Left ventricle myocardium inferior (tissue), 1 donor: ENCODE data around the gene TRPV3. TPM values are rescaled to one million over a fixed set of nuclear protein-coding genes. Genes with fewer than 3 reads are reported as not detected.
"Not testable (repeated sequence)": the region's sequence is repeated elsewhere in the genome, so short reads cannot be mapped to it uniquely, and the experiment has no call there.

Source experiments
- DNase-seq: peaks from one replicate; pipeline ENCODE4 v3.0.0-alpha.2; 2020
- H3K27ac ChIP-seq: fragments of 200-600 bp; replicated peaks from 2 replicates; pipeline ENCODE4 v1.8.0; 2021
- H3K27me3 ChIP-seq: fragments of 200-600 bp; 2 replicates; pipeline ENCODE4 v1.8.0; 2021; ENCODE audit warnings: low read depth
- H3K36me3 ChIP-seq: fragments of 200-600 bp; 2 replicates; pipeline ENCODE4 v1.8.0; 2021
- H3K4me1 ChIP-seq: fragments of 200-600 bp; 2 replicates; pipeline ENCODE4 v1.8.0; 2021
- H3K4me3 ChIP-seq: fragments of 200-600 bp; 2 replicates; pipeline ENCODE4 v1.8.0; 2021; ENCODE audit warnings: mild to moderate bottlenecking, moderate library complexity
- H3K9me3 ChIP-seq: fragments of 200-600 bp; replicated peaks from 2 replicates; pipeline ENCODE4 v1.8.0; 2021
- intact Hi-C: fragments of 100-400 bp; cut with micrococcal nuclease; formaldehyde crosslinking; loops from one replicate; pipeline ENCODE4 v1.11.0; 2022
- total RNA-seq: library from RNA; stranded (reverse); fragmentation: NEBNext Ultra II Directional; extraction: Animal tissue kit (Norgen Biotek cat#: 25700); gene quantifications from one replicate; pipeline ENCODE4 v1.2.1, GENCODE V29; 2021
- TF ChIP-seq, protein P1 (sequence below): fragments of 200-600 bp; IDR thresholded peaks from 2 replicates; pipeline ENCODE4 v1.8.0; 2021; ENCODE audit warnings: antibody characterized with exemption, mild to moderate bottlenecking, borderline replicate concordance
- donor health status: DM: no; HTN: yes; CAD: no; lungs with severe emphysema.

The TRPV3 gene
- total RNA-seq, 1 donor from 2014 or later = 1.0 TPM

- Histone ChIP-seq H3K9me3 (no peaks in the 10 kb centered on the region), H3K27ac (peak overlapping the region; percentile 1), H3K36me3 (no peaks in the 10 kb centered on the region), H3K4me3 (no peak overlapping the region), H3K27me3 (no peaks in the 10 kb centered on the region), H3K4me1 (peaks cover 21% of the 10 kb centered on the region)
- TF ChIP-seq, protein P1, sequence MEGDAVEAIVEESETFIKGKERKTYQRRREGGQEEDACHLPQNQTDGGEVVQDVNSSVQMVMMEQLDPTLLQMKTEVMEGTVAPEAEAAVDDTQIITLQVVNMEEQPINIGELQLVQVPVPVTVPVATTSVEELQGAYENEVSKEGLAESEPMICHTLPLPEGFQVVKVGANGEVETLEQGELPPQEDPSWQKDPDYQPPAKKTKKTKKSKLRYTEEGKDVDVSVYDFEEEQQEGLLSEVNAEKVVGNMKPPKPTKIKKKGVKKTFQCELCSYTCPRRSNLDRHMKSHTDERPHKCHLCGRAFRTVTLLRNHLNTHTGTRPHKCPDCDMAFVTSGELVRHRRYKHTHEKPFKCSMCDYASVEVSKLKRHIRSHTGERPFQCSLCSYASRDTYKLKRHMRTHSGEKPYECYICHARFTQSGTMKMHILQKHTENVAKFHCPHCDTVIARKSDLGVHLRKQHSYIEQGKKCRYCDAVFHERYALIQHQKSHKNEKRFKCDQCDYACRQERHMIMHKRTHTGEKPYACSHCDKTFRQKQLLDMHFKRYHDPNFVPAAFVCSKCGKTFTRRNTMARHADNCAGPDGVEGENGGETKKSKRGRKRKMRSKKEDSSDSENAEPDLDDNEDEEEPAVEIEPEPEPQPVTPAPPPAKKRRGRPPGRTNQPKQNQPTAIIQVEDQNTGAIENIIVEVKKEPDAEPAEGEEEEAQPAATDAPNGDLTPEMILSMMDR = no peak
- no peak for DNase-seq
- intact Hi-C loops = no loop called here
These were observed 83.4 kb downstream of the TRPV3 start for GRCh38 chr17:3474212-3474611.

DNA sequence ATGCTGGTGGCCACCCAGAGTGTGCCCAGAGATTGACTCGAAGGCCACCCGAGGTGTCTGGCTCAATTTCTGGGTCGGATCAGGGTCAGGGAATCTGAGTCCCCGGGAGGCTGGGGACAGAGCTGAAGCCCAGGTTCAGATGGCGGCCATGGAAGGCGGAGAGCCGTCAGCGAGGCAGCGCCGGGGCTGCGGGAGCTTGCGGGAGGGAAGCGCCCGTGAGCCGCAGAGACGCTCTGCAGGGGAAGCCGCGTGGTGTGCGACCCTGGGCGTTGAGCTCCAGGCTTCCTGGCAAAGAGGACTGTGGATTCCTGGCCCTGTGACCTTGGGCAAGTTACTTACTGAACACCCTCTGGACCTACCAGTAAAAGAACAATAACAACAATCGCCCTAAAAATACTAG, 85.5 kb downstream of the TRPV3 start:
- Histone ChIP-seq H3K36me3 (no peaks in the 10 kb centered on the region), H3K9me3 (no peaks in the 10 kb centered on the region), H3K27ac (no peak overlapping the region), H3K4me3 (no peak overlapping the region), H3K4me1 (peaks cover 21% of the 10 kb centered on the region), H3K27me3 (no peaks in the 10 kb centered on the region)
- no peak for DNase-seq
- intact Hi-C loops = no loop called here
- TF ChIP-seq, protein P1 = no peak

GRCh38 chr17:3471599-3471998, 86.0 kb downstream of the TRPV3 start, which contains the start of gene SPATA22:
Gene SPATA22 (minus strand): TSS chr17:3471819. CDS start chr17:3469325, 2,494 bp downstream.
- H3K27ac ChIP-seq = no peak within 1 kb of the TSS
- no peaks in the 10 kb centered on the region for H3K36me3 ChIP-seq
- no peak within 1 kb of the TSS for H3K4me3 ChIP-seq
- no peaks in the 10 kb centered on the region for H3K9me3 ChIP-seq
- peaks cover 21% of the 10 kb centered on the region for H3K4me1 ChIP-seq
- TF ChIP-seq, protein P1 = no peak
- intact Hi-C loops = no loop called here
- DNase-seq = no peak
- no peaks in the 10 kb centered on the region for H3K27me3 ChIP-seq

DNA sequence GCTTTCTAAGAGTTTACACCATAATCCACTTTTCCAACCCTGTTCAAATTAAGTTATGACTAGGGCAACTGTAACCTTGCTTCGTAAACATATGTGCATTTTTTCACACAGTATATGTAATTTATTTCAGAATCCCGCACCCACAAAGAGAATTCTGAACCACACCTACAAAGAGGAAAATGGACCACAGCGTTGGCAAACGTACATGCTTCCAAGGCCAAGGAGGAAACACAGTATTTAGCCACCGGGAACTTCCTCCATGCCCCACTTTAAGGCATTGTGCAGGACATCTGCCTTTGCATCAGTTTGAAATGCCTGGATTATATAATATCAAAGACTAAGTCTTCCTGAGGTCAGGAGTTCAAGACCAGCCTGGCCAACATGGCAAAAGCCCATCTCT, 88.1 kb downstream of the TRPV3 start:
- Histone ChIP-seq H3K4me3 (no peak overlapping the region), H3K9me3 (no peaks in the 10 kb centered on the region), H3K27me3 (no peaks in the 10 kb centered on the region), H3K36me3 (no peaks in the 10 kb centered on the region), H3K4me1 (peaks cover 8% of the 10 kb centered on the region), H3K27ac (no peak overlapping the region)
- no peak for DNase-seq
- intact Hi-C loops = no loop called here
- TF ChIP-seq, protein P1 = no peak

DNA sequence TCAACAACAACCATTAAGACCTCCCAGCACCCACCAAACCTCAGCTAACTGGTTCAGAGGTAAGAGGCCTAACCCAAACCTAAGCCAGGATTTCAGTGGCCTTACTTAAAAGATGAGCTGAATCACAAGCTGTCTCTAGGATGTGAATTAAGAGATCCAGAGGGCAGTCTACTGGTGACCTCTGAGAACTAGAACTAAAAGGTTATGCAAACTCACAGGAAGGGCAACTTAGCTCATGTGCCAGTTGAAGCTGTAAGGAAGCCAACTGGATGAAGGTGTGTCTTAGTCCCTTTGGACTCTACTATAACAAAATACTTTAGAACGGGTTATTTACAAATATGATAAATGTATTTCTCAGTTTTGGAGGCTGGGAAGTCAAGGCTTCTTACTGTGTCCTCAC, 91.3 kb downstream of the TRPV3 start:
- H3K36me3 ChIP-seq, H3K4me3 ChIP-seq, H3K4me1 ChIP-seq, H3K9me3 ChIP-seq, intact Hi-C loops, DNase-seq, H3K27me3 ChIP-seq, H3K27ac ChIP-seq: not testable (repeated sequence)

Other genes starting within 250 kb of the TRPV3 start
- gene OR3A2, start 171.5 kb downstream of the TRPV3 start, total RNA-seq = 0.11 TPM
- gene OR1E1, start 159.4 kb downstream of the TRPV3 start, total RNA-seq = not detected
- not detected for gene OR3A3, start 146.4 kb downstream of the TRPV3 start, total RNA-seq
- not detected for gene OR1E2, start 124.0 kb downstream of the TRPV3 start, total RNA-seq
- gene SPATA22, start 86.0 kb downstream of the TRPV3 start, total RNA-seq = 0.44 TPM
- 2.8 TPM for gene ASPA, start 81.8 kb downstream of the TRPV3 start, total RNA-seq
- 4.3 TPM for gene TRPV1, start 51.6 kb upstream of the TRPV3 start, total RNA-seq
- 4.0 TPM for gene SHPK, start 78.4 kb upstream of the TRPV3 start, total RNA-seq
- 6.2 TPM for gene CTNS, start 78.9 kb upstream of the TRPV3 start, total RNA-seq
- gene TAX1BP3, start 110.8 kb upstream of the TRPV3 start, total RNA-seq = 165 TPM
- 57.0 TPM for gene EMC6, start 111.0 kb upstream of the TRPV3 start, total RNA-seq
- 18.3 TPM for gene P2RX5, start 138.3 kb upstream of the TRPV3 start, total RNA-seq
- gene HASPIN, start 166.1 kb upstream of the TRPV3 start, total RNA-seq = 0.33 TPM
- gene ITGAE, start 243.4 kb upstream of the TRPV3 start, total RNA-seq = 19.6 TPM